Amygdala (tissue), 56 donors: ENCODE measurements around the gene UGT3A2.

Source experiments
- DNase-seq, 56 donors: peaks; one replicate each; lab custom pipeline; 2025; lab: John Stamatoyannopoulos, UW

The UGT3A2 gene

DNA sequence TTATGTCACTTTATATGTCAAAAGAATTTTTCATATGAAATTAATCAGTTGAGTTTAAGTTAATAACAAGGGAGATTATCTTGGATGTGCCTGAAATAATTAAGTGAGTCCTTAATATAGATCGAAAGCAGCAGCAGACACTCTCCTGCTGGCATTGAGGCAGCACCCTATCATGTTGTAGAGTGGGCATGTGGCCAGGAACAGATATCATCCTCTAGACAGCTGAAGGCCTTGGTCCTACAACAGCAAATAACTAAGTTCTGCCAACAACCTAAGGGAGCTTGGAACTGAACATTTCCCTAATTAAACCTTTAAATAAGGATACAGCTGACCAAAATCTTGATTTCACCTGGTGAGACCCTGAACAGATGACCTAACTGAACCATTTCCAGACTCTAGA, 49.7 kb downstream of the UGT3A2 start:
- DNase-seq: no peak

DNA sequence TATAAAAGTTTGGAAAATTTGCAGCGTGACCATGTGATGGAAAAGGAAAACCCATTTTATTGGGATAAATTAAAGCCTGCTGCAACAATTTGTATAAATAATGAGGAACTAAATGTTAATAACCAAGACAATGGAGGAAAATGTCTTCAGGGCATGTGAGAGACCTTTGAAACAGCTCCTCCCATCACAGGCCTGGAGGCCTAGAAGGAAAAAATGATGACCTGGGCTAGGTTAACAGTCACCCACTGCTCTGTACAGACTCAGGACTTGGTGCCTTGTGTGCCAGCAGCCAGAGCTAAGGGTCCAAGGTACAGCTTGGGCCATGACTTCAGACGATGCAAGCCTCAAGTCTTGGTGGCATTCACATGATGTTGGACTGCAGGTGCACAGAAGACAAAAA, 53.5 kb downstream of the UGT3A2 start:
- DNase-seq: no peak

DNA sequence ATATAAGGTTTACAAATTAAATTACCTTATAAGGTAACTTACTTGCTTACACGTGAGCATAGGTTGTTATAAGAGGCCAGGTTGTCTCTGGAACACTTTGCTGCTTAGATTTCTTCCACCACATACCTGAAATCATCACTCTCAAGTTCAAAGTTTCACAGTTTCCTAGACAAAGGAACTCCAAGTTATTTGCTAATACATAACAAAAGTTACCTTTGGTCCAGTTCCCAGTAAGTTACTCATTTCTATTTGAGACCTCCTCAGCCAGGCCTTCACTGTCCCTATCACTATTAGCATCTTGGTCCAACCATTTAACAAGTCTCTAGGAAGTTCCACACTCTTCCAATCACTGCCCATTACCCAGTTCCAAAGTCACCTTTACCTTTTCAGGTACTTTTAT, 57.0 kb downstream of the UGT3A2 start:
- no peak for DNase-seq

DNA sequence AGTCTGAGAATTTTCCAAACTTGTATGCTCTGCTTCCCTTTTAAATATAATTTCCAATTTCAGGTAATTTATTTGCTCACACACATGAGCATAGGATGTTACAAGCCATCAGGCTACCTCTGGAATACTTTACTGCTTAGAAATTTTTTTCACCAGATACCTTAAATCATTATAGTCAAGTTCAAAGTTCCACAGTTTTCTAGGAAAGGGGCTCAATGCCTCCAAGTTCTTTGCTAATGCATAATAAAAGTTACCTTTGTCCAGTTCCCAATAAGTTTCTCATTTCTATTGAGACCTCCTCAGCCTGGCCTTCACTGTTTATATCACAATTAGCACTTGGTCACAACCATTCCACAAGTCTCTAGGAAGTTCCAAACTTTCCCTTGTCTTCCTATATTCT, 59.3 kb downstream of the UGT3A2 start:
- DNase-seq: no peak

DNA sequence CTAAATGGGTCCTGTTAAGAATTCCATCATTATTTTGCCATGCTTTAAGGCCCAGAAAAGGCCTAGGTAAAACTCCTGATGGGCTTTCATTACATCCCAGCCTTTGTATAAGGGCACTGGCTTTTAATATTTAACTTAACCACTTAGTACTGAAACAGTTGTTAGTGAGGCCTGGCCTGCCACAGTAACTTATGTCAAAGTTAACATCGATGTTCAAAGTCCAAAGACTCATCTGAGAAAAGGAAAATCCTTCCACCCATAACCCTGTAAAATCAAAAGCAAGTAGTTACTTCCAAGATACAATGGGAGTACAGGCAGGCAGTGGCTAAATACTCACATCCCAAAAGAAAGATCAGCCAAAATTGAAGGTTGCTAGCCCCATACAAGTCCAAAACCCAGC, 60.5 kb downstream of the UGT3A2 start:
- DNase-seq: no peak

DNA sequence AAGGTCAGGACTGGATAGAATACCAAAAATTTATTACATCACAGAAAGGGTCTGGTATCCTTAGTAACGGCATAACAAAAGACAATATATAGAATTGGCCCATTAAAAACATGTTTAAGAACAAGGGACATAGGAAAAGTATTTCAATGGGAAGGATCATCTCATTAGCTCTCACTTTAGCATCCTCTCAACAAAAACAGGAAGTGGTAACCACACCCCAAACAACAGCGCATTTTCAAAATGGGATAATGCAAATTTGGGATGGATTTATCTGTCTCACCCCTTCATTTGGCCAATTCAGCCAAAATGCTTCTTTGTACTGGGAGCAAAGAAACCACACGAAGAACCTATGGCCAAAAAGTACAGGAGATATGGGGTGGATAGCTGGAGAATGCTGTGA, 65.7 kb downstream of the UGT3A2 start:
- DNase-seq: no peak

DNA sequence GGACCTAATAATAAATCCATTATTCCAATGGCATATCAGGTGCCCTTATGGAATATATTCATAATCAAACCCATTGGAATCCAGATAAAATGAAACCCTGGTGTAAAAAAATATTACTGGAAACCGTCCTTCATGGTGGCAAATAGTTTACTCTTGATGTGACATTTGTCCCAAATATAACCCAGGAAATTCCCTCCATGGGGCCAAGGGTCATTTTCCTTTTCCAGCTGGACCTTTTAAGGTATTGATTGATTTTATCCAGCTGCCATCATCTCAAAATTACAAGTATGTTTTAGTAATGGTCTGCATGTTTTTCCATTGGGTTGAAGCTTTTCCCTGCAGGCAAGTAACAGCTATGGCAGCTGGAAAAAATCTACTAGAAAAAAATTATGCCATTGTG, 67.1 kb downstream of the UGT3A2 start:
- no peak for DNase-seq

DNA sequence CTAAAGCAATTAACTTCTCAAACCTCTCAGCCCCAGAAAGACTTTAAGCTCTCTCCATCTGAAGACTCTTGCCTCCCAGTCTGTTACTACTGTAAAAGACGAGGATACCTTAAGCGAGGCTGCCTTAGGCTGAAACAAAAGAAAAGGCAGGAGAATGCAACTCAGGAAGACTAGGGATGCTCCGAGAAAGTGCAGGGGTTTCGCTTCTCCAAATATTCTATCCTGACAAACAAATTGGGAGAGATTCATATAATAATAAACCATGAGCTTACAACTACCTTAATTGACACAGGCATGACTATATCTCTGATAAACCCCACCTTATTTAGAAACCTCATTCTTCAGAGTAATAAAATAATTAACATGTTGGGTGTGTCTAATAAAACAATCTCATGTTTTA, 70.6 kb downstream of the UGT3A2 start:
- DNase-seq: no peak

DNA sequence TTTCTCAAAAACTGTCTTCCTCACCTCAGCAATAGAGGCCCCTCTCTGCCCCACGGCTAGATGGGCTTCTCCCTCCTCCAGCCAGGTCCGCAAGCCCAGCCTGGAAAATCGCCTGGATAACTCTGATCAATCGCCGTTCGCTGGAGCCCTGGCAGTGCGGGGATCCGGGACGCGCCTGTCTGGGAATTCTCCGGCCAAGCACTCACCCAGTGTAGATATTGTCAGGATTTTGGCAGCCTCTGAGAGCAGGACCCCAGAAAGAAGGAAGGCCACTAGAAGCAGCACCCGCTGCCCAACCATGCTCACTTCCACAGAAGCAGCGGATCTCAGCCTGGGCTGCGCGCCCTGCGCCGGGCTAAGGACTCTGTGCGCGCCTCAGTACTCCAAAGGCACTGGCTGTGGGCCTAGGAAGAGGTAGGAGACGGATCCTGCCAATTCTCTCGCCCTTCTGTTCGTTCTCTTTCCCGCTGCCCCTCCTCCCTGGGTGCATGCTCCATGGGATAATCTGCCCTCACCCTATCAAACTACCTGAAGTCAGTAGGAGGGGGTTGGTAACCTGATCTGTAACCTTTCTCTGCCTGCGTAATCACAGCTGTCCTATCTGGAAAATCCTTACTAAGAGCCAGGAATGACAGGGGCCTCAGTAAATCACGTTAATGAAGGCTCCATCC, 75.6 kb downstream of the UGT3A2 start, which contains the start of gene UGT3A1:
TSS of gene UGT3A1 (minus strand) at position 450 of the 671 bp plus-strand sequence. CDS start at position 300, 150 bp downstream.
- peak in 3 of 56 donors; percentile 1 to 14 (median 4) for DNase-seq

DNA sequence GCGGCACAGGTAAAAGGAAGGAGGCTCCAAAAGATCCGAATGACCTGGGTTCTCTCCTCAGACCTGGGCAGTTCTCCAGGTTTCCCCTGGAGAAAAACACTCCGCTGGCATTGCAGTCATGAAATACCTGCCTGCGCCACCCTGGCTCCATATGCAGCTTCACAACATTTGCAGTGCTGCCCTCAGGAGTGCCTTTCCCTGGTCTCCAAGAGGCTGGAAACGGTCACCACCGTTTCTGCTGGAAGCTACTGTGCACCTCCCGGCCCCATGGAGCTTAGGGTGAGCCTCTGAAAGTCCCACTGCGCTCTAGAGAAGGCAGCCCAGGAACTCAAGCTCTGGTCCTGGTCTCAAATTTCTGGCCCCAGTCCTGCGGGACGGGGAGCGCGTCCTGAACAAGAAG, 76.2 kb downstream of the UGT3A2 start:
- no peak for DNase-seq

DNA sequence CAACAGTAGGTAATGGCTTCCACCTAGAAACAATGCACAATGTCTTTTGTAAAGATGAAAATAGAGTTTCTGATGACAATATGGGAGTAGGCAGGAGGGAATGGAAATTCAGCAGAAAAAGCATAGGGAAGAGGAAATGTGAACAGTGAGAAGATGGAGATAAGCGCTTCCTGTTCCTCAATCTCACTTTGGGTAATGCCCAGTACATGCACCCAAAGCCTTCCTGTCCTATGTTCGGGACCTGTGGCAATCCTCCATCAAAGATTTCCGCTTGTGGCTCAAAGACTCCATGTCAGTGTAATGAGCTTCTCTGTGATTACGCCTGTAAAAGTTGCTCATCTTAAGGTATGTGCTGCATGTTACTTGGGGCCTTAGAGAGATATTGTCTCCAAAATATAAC, 78.2 kb downstream of the UGT3A2 start:
- DNase-seq: no peak

DNA sequence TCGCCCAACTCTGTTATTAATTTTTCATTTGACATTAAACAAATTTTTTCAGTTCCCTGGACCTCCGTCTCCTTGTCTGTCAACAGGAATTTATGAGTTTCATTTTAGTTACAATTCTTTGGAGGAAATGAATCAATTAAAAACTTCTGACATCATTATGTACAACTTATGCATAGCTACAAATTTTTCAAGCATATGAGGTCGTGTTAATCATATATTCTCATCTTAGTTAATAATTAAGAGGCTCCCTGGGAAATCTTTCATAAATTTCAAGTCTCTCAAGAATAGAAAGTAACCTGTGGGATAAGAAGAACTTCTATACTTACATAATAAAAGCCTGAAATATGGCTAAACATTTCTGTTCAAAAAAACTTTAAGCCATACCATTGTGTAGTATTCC, 78.9 kb downstream of the UGT3A2 start:
- DNase-seq: no peak
